Suppressor macrophage (primary cell): ENCODE data around the gene PWWP2B.

Experiments used
- DNase-seq, 4 experiments: peaks; one replicate each; pipeline ENCODE4 v3.0.0-alpha.2; 2020 to 2022

The PWWP2B gene

GRCh38 chr10:132448248-132448731, 51.3 kb downstream of the PWWP2B start:
- peak; percentile 83 to 92 (median 86) for DNase-seq

- peak; percentile 33 to 65 (median 52) for DNase-seq
These were observed 52.2 kb downstream of the PWWP2B start for GRCh38 chr10:132449051-132449810.

GRCh38 chr10:132449811-132450181, 52.8 kb downstream of the PWWP2B start:
- DNase-seq = no peak

- DNase-seq = no peak
These were observed 53.4 kb downstream of the PWWP2B start for GRCh38 chr10:132450466-132450824.

GRCh38 chr10:132450825-132451505, 54.0 kb downstream of the PWWP2B start:
- DNase-seq = peak in 2 of 4 experiments; percentile 32 to 34

GRCh38 chr10:132451506-132452215, 54.7 kb downstream of the PWWP2B start:
- DNase-seq = no peak

- peak; percentile 40 to 60 (median 53) for DNase-seq
These were observed 55.2 kb downstream of the PWWP2B start for GRCh38 chr10:132452216-132452650.

GRCh38 chr10:132452651-132453469, 55.9 kb downstream of the PWWP2B start:
- DNase-seq = peak; percentile 88 to 96 (median 92)

- DNase-seq = no peak
These were observed 56.5 kb downstream of the PWWP2B start for GRCh38 chr10:132453470-132453861.

- no peak for DNase-seq
These were observed 57.5 kb downstream of the PWWP2B start for GRCh38 chr10:132454296-132455198.

- no peak for DNase-seq
These were observed 58.5 kb downstream of the PWWP2B start for GRCh38 chr10:132455441-132455971.

- no peak for DNase-seq
These were observed 59.2 kb downstream of the PWWP2B start for GRCh38 chr10:132455986-132456847.

- DNase-seq = no peak
These were observed 59.9 kb downstream of the PWWP2B start for GRCh38 chr10:132456881-132457280.

- DNase-seq = no peak
These were observed 60.5 kb downstream of the PWWP2B start for GRCh38 chr10:132457328-132458070.

GRCh38 chr10:132458071-132458585, 61.1 kb downstream of the PWWP2B start:
- DNase-seq = no peak

GRCh38 chr10:132458586-132459300, 61.7 kb downstream of the PWWP2B start:
- peak; percentile 45 to 75 (median 66) for DNase-seq

- DNase-seq = peak in 1 of 4 experiments; percentile 1
These were observed 62.5 kb downstream of the PWWP2B start for GRCh38 chr10:132459301-132460003.

- DNase-seq = peak in 1 of 4 experiments; percentile 1
These were observed 63.1 kb downstream of the PWWP2B start for GRCh38 chr10:132460071-132460470.
